ENCODE results near the gene EXOC3L2.

The EXOC3L2 gene

DNA sequence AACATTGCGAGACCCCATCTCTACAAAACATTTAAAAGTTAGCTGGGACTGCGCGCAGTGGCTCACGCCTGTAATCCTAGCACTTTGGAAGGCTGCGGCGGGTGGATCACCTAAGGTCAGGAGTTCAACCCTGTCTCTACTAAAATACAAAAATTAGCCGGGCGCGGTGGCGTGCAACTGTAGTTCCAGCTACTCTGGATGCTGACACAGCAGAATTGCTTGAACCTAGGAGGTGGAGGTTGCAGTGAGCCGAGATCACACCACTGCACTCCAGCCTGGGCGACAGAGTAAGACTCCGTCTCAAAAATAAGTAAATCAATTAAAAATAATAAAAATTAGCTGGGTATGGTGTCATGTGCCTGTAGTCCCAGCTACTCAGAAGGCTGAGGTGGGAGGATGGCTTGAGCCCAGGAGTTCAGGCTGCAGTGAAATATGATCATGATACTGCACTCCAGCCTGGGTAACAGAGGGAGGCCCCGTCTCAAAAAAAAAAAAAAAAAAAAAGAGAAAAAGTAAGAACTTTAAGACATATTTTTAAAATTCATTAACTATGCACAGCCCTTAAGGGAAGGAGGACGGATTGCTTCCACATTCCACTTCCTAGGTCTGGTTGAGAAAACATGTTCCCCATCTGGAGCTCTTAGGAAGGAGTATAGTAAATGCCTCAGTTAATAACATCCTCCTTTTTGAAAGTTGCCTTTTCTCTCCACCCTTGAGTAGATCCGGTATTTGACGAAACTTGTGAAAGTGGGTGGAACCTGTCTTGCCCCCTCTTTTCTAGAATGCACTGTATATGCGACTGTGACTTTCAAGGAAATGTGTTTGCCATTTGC is 26.1 kb downstream of the EXOC3L2 start:
- DNase-seq, result no peak

DNA sequence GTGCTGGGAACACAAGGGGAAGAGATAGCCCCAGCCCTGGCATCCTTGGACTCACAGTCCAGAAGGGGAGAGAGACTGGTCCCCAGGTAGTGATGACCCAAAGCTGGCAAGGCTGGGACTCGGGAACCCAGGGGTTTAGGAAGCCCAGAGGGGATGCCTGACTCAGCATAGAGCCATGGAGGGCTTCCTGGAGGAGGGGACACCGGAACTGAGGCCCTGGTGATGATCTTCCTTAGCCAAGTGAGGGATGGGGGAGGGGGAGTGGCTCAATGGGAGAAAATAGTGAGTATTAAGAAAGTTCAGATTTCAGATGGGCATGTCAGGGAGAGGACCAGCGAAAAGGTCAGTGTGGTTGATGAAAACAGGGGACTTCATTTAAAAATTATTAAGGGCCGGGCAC is 26.8 kb downstream of the EXOC3L2 start:
- DNase-seq, result no peak

DNA sequence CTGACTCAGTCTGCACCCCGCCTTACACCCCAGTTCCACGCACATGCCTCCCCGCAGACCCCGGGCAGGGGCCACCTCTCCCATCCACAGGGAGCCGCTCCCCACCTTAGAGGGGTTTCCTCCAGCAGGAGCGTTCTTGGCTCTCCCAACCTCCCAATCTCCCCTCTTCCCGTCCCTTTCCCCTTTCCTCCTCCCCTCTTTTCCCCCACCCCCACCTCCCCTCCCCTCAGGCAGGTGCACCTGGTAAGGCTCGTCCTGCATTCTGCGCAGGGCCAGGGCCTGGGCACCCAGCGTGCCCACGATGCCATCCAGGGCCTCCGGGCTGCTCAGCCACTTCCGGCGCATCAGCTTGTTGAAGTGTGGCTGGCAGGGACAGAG is 27.3 kb downstream of the EXOC3L2 start:
- DNase-seq, result no peak

DNA sequence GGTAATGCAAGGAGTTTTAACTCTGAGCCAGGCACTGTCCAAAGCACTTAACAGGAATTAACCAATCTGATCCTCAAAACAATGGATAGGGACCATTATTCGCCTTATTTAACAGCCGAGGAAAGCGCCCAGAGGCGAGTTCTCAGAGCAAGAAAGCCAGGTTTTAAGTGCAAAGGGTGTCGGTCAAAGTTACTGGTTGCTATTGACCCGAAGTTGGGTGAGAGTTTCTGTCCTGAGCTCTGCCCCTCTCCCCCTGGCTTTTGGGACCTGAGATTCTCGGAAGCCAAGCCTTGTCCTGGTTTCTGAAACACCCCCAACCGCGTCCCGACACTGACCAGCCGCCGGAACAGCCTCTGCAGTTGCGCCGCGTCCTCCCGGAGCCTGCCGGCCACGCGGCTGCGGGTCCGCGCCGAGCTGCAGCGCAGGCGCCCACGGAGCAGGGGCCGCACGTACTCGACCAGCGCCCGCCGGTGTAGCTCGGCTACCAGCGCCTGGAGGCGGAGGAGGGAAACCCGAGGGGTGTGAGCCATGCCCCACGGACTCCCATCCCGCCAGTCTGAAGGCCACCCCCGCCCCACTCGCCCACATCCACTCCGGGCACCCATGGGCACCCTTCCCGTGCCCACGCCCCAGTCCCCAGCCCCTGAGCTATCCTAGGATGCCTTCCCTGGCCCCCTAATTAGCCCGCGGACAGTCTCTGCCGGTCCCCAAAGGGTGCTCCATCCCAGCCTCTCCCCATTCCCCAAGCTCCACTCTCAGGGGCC is 27.8 kb downstream of the EXOC3L2 start:
- DNase-seq, result no peak

DNA sequence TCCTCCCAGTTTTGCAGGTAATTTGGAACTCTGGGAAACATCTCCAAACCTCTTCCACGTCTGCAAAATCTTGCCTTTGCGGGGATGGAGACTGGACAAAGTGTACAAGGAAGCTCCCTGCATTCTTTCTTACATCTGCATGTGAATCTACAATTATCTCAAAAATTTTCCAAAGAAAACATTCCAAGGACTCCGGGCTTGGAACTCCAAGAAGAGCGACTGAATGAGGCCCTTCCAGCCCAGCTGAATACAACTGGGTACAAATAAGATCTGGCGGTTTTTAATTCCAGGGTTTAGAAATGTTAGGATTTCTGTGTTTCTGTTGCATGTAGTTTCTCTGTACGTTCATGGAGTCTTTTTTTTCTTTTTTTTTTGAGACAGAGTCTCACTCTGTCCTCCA is 28.5 kb downstream of the EXOC3L2 start:
- DNase-seq, result no peak

DNA sequence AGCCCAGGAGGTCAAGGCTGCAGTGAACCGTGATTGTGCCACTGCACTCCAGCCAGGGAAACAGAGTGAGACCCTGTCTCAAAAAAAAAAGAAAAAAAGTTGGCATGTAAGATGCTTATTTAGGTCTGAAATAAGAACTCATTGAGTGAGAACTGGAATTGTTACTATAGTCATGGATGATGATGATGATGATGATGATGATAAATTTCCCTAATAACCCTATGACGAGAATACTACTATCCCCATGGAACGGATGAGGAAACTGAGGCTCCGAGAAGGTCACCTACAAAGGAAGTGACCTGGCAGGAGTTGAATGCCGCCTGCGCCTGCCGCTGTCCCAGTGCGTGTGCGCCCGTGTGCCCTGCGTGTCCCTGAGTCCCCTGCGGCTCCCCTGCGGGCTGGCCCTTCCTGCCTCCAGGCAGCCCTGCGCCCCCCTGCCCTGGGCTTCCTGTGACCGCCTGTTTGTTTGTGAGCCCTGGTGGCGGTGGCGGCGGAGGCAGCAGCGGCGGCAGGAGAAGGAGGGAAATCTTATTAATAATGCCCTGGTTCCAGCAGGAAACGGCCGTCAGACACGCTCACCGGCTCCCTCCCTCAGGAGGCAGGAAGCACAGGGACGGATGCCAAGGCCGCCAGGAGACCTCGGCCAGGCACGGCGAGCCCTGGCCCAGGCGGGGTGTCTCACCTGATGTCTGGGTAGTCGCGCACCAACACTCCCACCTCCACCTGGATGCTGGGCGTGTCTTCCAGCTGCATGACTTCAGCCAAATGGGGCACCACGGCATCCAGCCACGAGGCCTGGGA is 29.6 kb downstream of the EXOC3L2 start:
- DNase-seq, result no peak

DNA sequence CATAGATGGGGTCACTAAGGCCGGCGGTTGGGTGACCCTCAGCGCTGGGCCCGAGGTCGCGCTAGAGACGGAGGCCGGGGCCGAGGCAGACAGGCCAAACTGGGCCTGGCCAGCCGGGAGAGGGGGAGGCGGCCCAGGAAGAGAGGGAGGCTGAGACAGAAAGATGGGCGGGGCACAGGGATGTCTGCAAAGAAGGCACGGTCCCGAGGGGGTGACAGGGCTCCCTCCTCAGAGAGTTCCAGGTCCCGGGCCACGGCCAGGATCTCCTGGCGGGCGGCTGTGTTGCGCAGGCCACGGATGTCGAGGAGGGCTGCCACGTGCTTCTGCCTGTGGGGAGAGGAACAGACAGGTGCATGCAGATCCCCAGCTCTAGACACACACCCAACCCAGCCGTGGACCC is 32.2 kb downstream of the EXOC3L2 start:
- no peak for DNase-seq

DNA sequence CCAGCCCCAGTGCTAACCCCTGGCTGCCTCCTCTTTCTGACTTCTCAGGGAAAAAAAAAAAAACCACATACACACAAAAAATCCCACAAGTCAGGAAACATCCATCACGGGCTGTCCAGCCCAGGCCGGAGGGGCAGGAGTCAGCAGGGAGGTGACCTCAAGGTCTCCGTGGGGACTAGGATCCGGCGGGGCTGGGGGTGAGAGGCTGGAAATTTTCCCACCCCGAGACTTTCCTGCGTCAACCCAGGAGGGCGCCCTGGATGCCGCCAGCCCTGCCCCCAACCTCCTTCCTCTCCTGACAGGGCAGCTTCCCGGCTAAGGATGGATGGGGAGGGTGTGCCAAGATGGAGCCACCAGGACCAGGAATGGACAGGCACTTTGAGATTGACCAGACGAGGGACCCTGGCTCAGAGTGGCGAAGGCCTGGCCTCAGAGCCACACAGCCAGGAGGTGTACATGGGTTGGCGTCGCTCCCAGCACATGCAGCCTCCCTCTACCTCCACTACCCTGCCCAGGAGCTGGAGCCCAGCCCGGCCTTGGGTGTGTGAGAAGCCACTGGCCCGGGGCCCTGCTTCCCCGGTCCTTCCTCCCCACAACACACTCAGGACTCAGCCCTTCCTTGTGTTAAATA is 33.3 kb downstream of the EXOC3L2 start:
- no peak for DNase-seq

DNA sequence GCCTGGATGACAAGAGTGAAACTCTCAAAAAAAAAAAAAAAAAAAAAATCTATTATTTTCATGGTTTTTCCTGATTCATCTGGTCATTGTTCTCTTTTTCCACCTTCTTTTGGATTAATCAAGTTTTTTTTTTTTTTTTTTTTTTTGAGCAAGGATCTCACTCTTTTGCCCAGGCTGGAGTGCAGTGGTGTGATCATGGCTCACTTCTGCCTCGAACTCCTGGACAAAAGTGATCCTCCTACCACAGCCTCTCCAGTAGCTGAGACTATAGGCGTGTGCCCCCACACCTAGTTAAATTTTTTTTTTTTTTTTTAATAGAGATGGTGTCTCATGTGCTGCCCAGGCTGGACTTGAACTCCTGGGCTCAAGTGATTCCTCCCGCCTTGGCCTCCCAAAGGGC is 38.9 kb downstream of the EXOC3L2 start:
- DNase-seq, result no peak

DNA sequence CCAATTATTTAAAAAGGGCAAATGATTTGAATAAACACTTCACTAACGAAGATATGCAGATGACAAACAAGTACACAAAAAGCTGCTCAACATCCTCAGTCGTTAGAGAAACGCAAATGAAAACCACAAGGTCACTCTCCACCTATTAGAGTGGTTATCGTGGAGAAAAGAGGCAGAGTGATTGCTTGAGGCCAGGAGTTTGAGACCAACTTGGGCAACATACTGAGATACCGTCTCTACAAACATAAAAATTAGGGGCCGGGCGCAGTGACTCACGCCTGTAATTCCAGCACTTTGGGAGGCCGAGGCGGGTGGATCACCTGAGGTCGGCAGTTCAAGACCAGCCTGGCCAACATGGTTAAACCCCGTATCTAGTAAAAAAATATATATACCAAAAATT is 39.4 kb downstream of the EXOC3L2 start:
- no peak for DNase-seq

DNA sequence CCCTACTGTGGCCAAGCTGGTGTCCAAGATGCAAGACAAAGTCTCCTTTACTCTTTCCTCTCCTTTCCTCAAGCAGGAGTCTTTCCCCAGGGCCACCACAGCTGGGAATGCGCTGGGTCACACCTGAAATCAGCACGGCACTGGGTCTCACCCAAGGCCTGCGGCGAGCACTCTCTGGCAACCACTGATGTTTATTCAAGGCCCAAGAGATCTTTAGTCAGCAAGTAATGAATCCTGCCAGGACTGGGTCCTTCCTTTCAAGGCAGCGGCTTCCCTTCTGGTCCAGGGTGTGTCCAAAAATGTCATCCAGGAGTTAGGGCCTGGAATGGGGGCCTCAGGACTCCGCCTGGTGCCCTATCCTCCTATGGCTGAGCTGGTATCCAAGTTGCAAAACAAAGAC is 42.6 kb downstream of the EXOC3L2 start:
- no peak for DNase-seq

DNA sequence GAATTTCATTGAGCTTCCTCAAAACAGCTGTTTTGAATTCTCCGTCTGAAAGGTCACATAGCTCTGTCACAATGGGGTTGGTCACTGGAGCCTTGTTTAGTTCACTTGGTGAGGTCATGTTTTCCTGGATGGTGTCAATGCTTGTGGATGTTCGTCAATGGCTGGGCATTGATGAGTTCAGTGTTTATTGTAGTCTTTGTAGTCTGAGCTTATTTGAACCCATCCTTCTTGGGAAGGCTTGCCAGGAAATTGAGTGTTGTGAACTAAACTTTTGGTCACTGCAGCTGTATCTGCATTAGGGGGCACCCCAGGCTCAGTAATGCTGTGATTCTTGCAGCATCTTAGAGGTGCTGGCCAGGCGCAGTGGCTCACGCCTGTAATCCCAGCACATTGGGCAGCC is 44.6 kb downstream of the EXOC3L2 start:
- no peak for DNase-seq

DNA sequence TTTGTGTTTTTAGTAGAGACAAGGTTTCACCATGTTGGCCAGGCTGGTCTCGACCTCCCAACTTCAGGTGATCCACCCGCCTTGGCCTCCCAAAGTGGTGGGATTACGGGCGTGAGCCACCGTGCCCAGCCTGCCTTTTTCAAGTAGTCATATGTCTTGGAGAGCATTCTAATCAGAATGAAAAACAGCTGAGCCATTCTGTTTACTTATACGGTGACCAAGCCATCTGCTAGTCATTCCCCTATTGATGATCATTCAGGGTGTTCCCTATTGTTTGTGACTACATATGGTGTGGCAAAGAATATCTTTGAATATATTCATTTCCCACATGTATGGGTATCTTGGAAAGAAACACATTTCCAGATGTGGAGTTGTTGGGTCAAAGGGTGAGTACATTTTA is 49.4 kb downstream of the EXOC3L2 start:
- DNase-seq, result no peak

DNA sequence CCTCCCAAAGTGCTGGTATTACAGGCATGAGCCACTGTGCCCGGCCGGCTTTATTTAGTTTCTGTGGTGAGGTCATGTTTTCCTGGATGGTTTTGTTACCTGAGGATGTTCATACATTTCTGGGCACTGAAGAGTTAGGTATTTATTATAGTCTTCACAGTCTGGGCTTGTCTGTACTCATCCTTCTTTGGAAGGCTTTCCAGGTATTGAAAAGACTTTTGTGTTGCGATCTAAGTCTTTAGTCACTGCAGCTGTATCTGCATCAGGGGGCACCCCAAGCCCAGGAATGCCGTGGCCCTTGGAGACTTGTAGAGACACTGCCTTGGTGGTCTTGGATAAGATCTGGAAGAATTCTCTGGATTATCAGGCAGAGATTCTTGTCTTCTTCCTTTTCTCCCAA is 53.8 kb downstream of the EXOC3L2 start:
- DNase-seq, result no peak

DNA sequence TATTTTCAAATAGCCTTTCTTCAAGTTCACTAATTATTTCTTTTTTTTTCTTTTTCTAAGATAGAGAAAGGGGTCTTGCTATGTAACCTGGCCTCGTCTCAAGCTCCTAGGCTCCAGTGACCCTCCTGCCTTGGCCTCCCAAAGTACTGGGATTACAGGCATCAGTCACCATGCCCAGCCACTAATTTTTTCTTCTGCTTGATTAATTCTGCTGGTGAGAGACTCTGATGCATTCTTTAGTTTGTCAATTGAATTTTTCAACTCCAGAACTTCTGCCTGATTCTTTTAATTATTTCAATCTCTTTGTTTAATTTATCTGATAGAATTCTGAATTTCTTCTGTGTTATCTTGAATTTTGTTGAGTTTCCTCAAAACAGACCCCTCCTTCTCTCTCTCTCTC is 55.2 kb downstream of the EXOC3L2 start:
- no peak for DNase-seq

DNA sequence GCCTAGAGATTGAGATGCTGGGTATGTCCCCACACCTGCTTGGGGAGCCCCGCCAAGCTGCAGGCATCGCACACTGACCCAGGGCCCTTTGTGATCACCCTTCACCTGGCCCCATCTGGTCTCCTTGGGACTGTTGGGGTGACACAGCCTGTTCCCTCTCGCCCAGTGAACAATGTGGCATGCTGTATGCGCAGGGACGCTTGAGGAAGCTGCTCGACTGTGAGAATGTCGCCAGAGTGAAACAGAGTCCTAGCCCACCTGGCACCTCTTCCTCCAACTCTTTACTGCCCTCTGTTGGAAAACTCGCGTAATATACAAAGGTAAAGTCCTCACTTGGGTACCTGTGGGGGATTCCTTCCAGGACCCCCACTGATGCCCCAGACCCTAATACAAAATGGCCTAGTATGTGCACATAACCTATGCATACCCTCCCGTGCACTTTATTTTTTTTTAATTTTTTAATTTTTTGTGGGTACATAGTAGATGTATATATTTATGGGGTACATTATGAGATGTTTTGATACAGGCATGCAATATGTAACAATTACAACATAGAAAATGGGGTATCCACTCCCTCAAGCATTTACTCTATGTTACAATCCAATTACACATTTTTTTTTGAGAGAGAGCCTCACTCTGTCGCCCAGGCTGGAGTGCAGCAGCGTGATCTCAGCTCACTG is 57.6 kb downstream of the EXOC3L2 start:
- DNase-seq, result no peak

DNA sequence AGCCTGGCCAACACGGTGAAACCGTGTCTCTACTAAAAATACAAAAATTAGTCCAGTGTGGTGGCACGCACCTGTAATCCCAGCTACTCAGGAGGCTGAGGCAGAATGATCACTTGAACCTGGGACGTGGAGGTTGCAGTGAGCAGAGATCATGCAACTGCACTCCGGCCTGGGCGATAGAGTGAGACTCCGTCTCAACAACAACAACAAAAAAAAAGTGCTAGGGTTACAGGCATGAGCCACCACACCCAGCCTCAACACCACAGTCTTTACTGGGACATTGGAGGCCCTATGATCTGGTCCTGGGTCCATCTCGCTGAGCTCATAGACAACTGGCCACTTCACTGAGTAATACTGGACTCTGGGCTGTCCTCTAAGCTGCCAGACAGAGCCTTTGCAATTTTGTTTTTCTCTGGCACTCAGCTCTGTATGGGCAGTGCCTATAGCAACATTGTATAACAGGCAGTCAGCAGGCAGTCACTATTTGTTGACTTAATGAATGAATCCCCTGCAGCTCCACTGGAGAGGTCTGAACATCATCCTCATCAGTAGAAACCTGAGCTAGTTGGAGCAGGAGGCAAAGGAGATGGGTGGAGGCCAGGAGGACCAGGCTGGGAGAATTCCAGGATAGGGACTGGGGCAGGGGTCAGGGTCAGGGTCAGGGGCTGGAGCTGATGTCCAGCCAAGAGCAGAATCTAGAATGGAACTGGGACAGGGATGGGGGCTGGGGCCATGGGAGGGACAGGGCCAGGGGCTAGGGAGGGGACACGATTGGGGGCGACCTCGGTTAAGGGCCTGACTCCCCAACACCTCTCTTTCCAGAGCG is 58.5 kb downstream of the EXOC3L2 start:
- no peak for DNase-seq

DNA sequence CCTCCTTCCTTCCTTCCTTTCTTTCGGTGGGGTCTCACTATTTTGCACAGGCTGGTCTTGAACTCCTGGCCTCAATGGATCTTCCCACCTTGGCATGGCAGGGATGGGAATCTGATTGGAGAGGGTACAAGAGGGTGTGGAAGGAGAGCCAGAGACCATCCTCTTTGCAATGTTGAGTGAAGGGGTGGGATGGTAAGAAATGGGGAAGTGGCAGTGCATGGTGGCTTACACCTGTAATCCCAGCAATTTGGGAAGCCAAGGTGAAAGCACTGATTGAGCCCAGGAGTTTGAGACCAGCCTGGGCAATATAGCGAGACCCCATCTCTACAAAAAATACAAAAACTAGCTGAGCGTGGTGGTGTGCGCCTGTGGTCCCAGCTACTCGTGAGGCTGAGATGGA is 61.1 kb downstream of the EXOC3L2 start:
- no peak for DNase-seq

DNA sequence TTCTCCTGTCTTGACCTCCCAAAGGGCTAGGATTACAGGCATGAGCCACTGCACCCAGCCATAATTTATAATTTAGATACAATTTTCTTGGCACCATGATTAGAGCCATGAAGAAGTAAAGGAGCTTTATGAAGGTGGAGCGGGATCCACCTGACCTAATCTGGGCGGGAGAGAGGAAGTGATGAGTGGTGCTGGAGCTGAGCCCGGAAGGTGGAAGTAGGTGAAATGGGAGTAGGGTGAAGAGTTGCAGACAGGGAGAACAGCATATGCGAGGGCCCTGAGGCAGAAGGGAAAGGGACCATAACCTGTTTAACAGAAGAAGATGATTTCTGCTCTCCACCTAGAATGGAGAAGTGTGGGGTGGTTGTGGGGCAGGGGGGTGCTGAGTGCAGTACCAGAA is 62.4 kb downstream of the EXOC3L2 start:
- no peak for DNase-seq

DNA sequence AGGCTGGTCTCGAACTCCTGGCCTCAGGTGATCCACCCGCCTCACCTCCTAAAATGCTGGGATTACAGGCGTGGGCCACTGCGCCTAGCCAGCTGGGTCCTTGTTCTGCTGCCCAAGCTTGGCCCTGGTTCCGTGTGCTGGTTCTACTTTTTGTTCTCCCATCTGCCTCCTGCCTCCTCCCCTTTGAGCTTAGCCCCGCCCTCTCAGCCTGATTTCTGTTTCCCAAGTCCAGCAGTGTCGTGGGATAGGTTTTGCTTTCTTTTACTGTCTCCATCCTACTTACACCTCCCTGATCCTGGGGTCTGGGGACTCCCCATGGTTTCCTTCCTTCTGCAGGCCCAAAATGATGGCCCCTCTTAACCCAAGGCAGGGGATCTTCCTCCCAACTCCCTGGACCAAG is 64.3 kb downstream of the EXOC3L2 start:
- DNase-seq, result no peak

DNA sequence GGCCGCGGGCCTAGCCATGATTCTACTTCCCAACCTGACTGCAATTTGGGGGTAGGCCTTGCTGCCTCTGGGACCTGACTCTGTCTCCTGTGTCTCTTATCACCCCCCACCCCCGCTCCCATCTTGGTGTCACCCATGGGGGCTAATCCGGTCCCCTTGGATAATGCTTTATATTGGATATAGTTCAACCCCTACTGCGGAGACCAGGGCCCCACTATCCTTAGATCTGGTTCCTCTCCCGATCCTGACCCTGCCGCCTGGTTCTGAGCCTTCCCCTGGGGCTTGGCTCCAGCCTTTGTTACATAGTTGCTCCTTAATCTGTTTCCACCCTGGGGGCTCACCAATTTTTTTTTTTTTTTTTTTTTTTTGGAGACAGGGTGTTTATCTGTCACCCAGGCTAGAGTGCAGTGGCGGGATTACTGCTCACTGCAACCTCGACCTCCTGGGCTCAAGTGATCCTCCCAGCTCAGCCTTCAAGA is 65.3 kb downstream of the EXOC3L2 start:
- DNase-seq, result no peak

Data from stimulated activated CD4-positive, alpha-beta T cell treated with anti-CD3 and anti-CD28 coated beads, Interleukin-4, amount 100 ng/mL, for 4 hours (primary cell).